ENCODE results near the gene SIRPB1. TPM values are rescaled to one million over a fixed set of nuclear protein-coding genes. Genes with fewer than 3 reads are reported as not detected.
"Not testable (repeated sequence)": the region's sequence is repeated elsewhere in the genome, so short reads cannot be mapped to it uniquely, and the experiment has no call there.

SIRPB1 gene
- total RNA-seq, 6 experiments from 2014 or later: 0.73 to 5.1 (median 3.9) TPM

GRCh38 chr20:1646975-1647431 lies 27.2 kb upstream of the SIRPB1 start:
- no peaks in the 10 kb centered on the region for H3K9me3 ChIP-seq

DNA sequence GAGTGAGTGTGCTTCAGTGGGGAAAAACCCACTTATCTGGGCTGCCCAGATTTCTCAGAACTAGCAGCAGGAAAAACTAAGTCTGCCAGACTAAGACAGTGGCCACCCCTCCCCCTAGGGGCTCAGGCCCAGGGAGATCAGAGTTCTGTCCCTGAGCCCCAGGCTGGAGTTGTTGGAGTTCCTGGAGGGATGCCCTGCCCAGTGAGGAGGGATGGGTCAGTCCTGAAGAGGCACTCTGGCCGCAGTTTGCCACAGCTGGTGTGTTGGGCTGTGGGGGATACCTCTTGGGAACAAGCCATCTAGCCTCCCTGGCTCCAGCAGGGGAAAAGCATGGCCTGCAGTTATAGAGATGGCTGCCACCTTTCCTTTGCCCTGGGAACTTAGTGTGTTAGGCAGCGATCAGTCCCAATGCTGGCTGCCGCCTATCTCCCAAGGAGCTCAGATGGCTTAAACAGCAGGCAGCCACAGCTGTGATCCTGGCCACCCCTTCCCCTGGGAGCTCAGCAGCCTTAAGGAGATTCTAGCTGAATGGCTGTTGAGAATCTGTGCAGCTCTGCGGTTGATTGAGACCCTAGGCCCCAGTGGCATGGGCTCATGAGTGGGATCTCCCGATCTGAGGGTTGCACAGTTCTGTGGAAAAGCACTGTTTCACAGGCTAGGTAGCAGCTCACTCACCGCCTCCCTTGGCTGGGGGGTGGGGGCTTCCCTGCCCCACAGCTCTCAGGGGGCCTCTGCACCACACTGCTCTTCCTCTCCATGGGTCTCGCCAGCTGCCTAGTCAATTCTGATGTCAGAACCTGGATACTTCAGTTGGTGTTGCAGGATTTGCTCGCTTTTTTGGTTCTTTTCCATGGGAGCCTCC lies 24.5 kb upstream of the SIRPB1 start:
- no peak for ATAC-seq
- WGBS (ENCODE audit: insufficient coverage, low coverage, low lambda C conversion rate, missing lambda C conversion rate): 80% methylated on average over 2 of the region's 8 CpGs
- no peak for DNase-seq
- no peaks in the 10 kb centered on the region for H3K4me1 ChIP-seq
- no peaks in the 10 kb centered on the region for H3K27me3 ChIP-seq
- no peak overlapping the region for H3K27ac ChIP-seq
- intact Hi-C loops (cut with DNase I): no loop called here
- no peak overlapping the region for H3K4me3 ChIP-seq
- TF ChIP-seq, protein P1, sequence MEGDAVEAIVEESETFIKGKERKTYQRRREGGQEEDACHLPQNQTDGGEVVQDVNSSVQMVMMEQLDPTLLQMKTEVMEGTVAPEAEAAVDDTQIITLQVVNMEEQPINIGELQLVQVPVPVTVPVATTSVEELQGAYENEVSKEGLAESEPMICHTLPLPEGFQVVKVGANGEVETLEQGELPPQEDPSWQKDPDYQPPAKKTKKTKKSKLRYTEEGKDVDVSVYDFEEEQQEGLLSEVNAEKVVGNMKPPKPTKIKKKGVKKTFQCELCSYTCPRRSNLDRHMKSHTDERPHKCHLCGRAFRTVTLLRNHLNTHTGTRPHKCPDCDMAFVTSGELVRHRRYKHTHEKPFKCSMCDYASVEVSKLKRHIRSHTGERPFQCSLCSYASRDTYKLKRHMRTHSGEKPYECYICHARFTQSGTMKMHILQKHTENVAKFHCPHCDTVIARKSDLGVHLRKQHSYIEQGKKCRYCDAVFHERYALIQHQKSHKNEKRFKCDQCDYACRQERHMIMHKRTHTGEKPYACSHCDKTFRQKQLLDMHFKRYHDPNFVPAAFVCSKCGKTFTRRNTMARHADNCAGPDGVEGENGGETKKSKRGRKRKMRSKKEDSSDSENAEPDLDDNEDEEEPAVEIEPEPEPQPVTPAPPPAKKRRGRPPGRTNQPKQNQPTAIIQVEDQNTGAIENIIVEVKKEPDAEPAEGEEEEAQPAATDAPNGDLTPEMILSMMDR (IDR thresholded peaks at IDR 0.05): no peak
- TF ChIP-seq POLR2A (IDR thresholded peaks at IDR 0.05): no peak
- no peaks in the 10 kb centered on the region for H3K36me3 ChIP-seq
- H3K9me3 ChIP-seq: no peaks in the 10 kb centered on the region

More at GRCh38 chr20:1646975-1647431, 27.2 kb upstream of the SIRPB1 start:
- intact Hi-C loops (cut with DNase I): no loop called here
- no peak overlapping the region for H3K27ac ChIP-seq
- DNase-seq: no peak
- H3K4me1 ChIP-seq: no peaks in the 10 kb centered on the region
- no peaks in the 10 kb centered on the region for H3K27me3 ChIP-seq
- no peak for TF ChIP-seq POLR2A (IDR thresholded peaks at IDR 0.05)
- TF ChIP-seq, protein P1 (IDR thresholded peaks at IDR 0.05): no peak
- no peaks in the 10 kb centered on the region for H3K36me3 ChIP-seq
- 90% methylated on average over 2 of the region's 3 CpGs for WGBS (ENCODE audit: insufficient coverage, low coverage, low lambda C conversion rate, missing lambda C conversion rate)
- no peak for ATAC-seq
- no peak overlapping the region for H3K4me3 ChIP-seq

- H3K27me3 ChIP-seq; H3K4me3 ChIP-seq; ATAC-seq; DNase-seq; H3K9me3 ChIP-seq; H3K36me3 ChIP-seq; intact Hi-C loops (cut with DNase I); H3K27ac ChIP-seq; H3K4me1 ChIP-seq: not testable (repeated sequence)
- WGBS (ENCODE audit: insufficient coverage, low coverage, low lambda C conversion rate, missing lambda C conversion rate): 40% methylated on average over 2 of the region's 2 CpGs
These were observed 18.8 kb upstream of the SIRPB1 start for GRCh38 chr20:1638643-1639042.

DNA sequence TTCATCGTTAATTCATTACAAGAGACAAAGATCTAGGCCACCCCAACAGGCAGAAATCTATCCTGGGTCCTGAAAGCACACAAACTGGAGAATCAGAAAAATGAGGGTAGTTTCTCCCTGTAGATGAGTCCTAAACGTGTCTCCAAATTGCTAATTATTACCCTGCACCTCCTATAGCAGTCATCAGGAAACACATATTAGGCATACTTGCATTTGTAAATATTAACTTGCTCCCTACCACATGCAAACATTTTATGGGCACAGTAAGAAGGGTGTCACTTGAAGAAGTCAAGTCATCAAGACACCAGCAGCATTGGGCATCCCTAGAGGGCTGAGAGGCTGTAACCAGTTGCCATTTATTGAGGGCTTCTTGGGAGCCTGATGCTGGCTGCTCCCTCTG lies 17.9 kb upstream of the SIRPB1 start:
- intact Hi-C loops (cut with DNase I): no loop called here
- no peaks in the 10 kb centered on the region for H3K9me3 ChIP-seq
- ATAC-seq: no peak
- no peak overlapping the region for H3K4me3 ChIP-seq
- H3K27ac ChIP-seq: no peak overlapping the region
- no peaks in the 10 kb centered on the region for H3K4me1 ChIP-seq
- H3K36me3 ChIP-seq: no peaks in the 10 kb centered on the region
- no peaks in the 10 kb centered on the region for H3K27me3 ChIP-seq
- no peak for DNase-seq
- WGBS (ENCODE audit: insufficient coverage, low coverage, low lambda C conversion rate, missing lambda C conversion rate): 53% methylated on average over 2 of the region's 2 CpGs
- no peak for TF ChIP-seq POLR2A (IDR thresholded peaks at IDR 0.05)
- TF ChIP-seq, protein P1 (IDR thresholded peaks at IDR 0.05): no peak

- Histone ChIP-seq H3K9me3 (no peaks in the 10 kb centered on the region), H3K4me3 (no peak overlapping the region), H3K27me3 (no peaks in the 10 kb centered on the region), H3K27ac (no peak overlapping the region), H3K36me3 (no peaks in the 10 kb centered on the region), H3K4me1 (no peaks in the 10 kb centered on the region)
- ATAC-seq (no peak), DNase-seq (no peak)
- WGBS (ENCODE audit: insufficient coverage, low coverage, low lambda C conversion rate, missing lambda C conversion rate): 34% methylated on average over 2 of the region's 2 CpGs
- TF ChIP-seq POLR2A (IDR thresholded peaks at IDR 0.05): no peak
- TF ChIP-seq, protein P1 (IDR thresholded peaks at IDR 0.05): no peak
- intact Hi-C loops (cut with DNase I): no loop called here
These were observed 17.4 kb upstream of the SIRPB1 start for GRCh38 chr20:1637226-1637625.
